Measurements from ENCODE around the gene ALDH4A1.

ALDH4A1 gene

DNA sequence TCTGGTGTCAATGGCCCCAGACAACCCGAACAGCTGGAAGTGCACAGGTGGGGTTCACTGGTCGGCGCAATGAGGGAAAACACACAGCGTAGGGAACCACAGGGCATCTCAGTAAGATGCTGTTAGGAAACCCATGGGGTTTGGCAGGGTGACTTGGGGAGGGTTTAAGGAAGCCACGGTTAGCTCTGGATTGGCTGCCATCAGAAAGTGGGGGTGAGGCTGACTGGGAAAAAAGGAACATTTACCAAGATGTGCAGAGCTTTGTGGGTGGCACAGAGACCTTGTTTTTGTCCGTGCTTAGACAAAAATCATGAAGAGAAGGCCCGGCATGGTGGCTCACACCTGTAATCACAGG, 11.0 kb downstream of the ALDH4A1 start:
- Histone ChIP-seq H3K4me3 (ENCODE audit: control insufficient read depth in 1 of 7, extremely low read depth in 1 of 7, insufficient read depth in 4 of 7, low read depth in 2 of 7, low read length in 6 of 7) (no peak overlapping the region), H3K9me3 (ENCODE audit: control extremely low read depth in 1 of 5, control insufficient read depth in 4 of 5, insufficient read depth in 2 of 5, low read depth in 1 of 5, low read length in 4 of 5) (no peaks in the 10 kb centered on the region), H3K4me1 (ENCODE audit: control extremely low read depth in 1 of 4, control insufficient read depth in 4 of 4, insufficient read depth in 4 of 4, low read length in 3 of 4) (no peaks in the 10 kb centered on the region), H3K36me3 (ENCODE audit: control insufficient read depth in 4 of 4, insufficient read depth in 4 of 4, low read length in 3 of 4) (peaks cover 0 to 10% (median 0%) of the 10 kb centered on the region in 4 experiments), H3K27me3 (replicated peaks in 2 of 5; ENCODE audit: control insufficient read depth in 4 of 5, insufficient read depth in 5 of 5, low read length in 4 of 5) (no peaks in the 10 kb centered on the region), H3K27ac (ENCODE audit: insufficient read depth in 1 of 2, low read depth in 1 of 2, low read length in 2 of 2, poor library complexity in 1 of 2, severe bottlenecking in 2 of 2) (no peak overlapping the region)
- DNase-seq = no peak
- ChIA-PET POLR2A (interaction anchor here (0.6 kb wide), 1 partner anchor 204 kb away, joined by 3 read pairs; no protein-coding TSS in a partner anchor), CTCF (interaction anchor here (1.1 to 1.3 kb wide), 2 partner anchors 75 to 82 kb away, joined by 3 read pairs; no protein-coding TSS in a partner anchor)
- 75% methylated on average over 7 of the region's 7 CpGs for WGBS (ENCODE audit: insufficient coverage)

DNA sequence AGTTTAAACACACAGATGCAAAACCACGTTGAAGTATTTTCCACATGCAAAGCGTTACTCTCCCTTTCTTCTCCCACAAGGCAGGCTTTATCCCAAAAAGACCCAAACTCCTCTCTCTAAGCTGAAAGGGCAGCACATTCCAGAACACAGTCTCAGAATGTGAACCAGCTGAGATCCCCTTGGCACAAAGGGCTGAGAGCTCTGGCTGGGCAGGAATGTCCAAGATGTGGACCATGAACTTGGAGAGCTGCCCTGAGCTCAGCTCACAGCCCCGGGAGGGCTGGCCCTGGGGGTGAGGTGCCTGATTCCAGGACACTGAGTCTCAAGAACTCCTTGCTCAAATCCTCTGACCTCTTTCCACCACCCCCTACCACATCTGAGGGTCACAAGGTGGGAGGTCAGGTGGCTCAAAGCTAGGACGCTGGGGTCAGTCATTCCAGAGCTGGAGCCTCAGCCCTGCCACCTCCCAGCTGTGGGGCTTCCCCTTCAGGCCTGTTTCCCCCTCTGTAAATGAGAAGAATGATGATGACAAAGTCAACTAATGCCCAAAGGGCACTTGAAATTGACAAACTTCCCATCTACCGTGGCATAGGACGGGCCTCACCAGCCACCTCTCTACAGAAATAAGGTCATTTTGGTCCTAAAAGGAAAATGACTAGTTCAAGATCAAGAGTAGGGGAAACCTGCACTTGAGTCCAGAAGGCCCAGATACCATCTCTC, 11.5 kb downstream of the ALDH4A1 start:
- H3K27me3 ChIP-seq (replicated peaks in 2 of 5; ENCODE audit: control insufficient read depth in 4 of 5, insufficient read depth in 5 of 5, low read length in 4 of 5) = no peaks in the 10 kb centered on the region
- peaks cover 0 to 12% (median 0%) of the 10 kb centered on the region in 4 experiments for H3K36me3 ChIP-seq (ENCODE audit: control insufficient read depth in 4 of 4, insufficient read depth in 4 of 4, low read length in 3 of 4)
- H3K9me3 ChIP-seq (ENCODE audit: control extremely low read depth in 1 of 5, control insufficient read depth in 4 of 5, insufficient read depth in 2 of 5, low read depth in 1 of 5, low read length in 4 of 5) = no peaks in the 10 kb centered on the region
- no peak overlapping the region for H3K27ac ChIP-seq (ENCODE audit: insufficient read depth in 1 of 2, low read depth in 1 of 2, low read length in 2 of 2, poor library complexity in 1 of 2, severe bottlenecking in 2 of 2)
- ChIA-PET POLR2A (interaction anchor here (0.6 kb wide), 1 partner anchor 205 kb away, joined by 3 read pairs; no protein-coding TSS in a partner anchor), CTCF (interaction anchor here (1.1 to 1.3 kb wide), 3 partner anchors 22 to 83 kb away, joined by 3 to 4 read pairs (median 3); no protein-coding TSS in a partner anchor)
- no peaks in the 10 kb centered on the region for H3K4me1 ChIP-seq (ENCODE audit: control extremely low read depth in 1 of 4, control insufficient read depth in 4 of 4, insufficient read depth in 4 of 4, low read length in 3 of 4)
- WGBS (ENCODE audit: insufficient coverage) = 91% methylated on average over 6 of the region's 6 CpGs
- no peak for DNase-seq
- H3K4me3 ChIP-seq (ENCODE audit: control insufficient read depth in 1 of 7, extremely low read depth in 1 of 7, insufficient read depth in 4 of 7, low read depth in 2 of 7, low read length in 6 of 7) = no peak overlapping the region

DNA sequence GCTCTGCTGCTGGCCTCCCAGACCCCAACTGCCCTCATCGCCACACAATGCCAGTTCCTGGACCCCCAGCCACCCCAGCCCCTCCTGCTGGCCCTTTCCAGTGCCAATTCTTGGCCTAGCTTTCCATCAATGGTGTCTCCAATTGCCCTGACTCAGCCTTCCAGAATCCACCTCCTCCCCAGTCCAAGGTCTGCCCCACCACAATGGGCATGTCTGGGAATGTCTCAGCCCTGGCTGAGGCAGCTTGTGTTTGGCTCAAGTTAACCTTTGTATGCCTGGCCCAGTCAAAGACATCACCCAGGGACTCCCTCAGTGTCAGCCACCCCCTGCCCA, 16.4 kb downstream of the ALDH4A1 start:
- H3K9me3 ChIP-seq (ENCODE audit: control extremely low read depth in 1 of 5, control insufficient read depth in 4 of 5, insufficient read depth in 2 of 5, low read depth in 1 of 5, low read length in 4 of 5) = no peaks in the 10 kb centered on the region
- DNase-seq = no peak
- 100% methylated on average over 1 of the region's 1 CpG for WGBS (ENCODE audit: insufficient coverage)
- H3K27ac ChIP-seq (ENCODE audit: insufficient read depth in 1 of 2, low read depth in 1 of 2, low read length in 2 of 2, poor library complexity in 1 of 2, severe bottlenecking in 2 of 2) = no peak overlapping the region
- CTCF ChIA-PET = interaction anchor here (3.1 to 6.6 kb wide), 5 partner anchors 12 to 86 kb away, joined by 7 to 45 read pairs (median 21); no protein-coding TSS in a partner anchor
- H3K4me3 ChIP-seq (ENCODE audit: control insufficient read depth in 1 of 7, extremely low read depth in 1 of 7, insufficient read depth in 4 of 7, low read depth in 2 of 7, low read length in 6 of 7) = no peak overlapping the region
- POLR2A ChIA-PET = no interaction called here
- no peaks in the 10 kb centered on the region for H3K4me1 ChIP-seq (ENCODE audit: control extremely low read depth in 1 of 4, control insufficient read depth in 4 of 4, insufficient read depth in 4 of 4, low read length in 3 of 4)
- peaks cover 0 to 21% (median 10%) of the 10 kb centered on the region in 4 experiments for H3K36me3 ChIP-seq (ENCODE audit: control insufficient read depth in 4 of 4, insufficient read depth in 4 of 4, low read length in 3 of 4)
- H3K27me3 ChIP-seq (replicated peaks in 2 of 5; ENCODE audit: control insufficient read depth in 4 of 5, insufficient read depth in 5 of 5, low read length in 4 of 5) = no peaks in the 10 kb centered on the region

DNA sequence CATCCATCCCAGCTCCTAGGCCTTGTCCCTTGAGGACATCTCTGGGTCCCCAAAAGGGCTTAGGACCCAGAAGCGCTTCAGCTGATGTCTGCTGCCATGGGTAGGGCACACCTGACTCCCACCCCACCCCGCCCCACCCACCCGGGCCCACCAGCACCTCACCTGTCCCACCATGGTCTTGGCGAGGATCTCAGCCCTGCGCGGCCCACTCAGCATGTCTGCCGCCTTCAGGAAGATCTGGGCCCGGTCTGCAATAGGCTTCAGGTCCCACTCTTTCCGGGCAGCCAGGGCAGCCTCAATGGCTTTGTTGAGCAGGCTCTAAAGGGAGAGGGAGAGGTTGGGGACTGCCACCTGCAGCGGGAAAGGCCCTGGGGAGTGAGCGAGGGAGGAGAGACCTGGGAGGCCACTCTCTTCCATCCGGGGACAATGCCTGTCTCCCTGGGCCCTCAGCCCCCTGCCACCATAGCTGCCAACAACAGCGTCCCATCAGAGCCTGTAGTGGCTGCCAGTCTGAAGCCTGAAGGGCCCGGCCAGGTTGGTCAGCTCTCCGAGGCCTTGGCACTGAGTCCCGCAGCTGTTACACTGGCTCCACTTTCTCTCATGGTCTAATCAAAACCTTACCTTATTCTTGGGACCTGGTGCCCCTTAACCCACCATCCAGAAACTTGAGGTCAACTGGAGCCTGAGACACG, 16.9 kb downstream of the ALDH4A1 start:
- CTCF ChIA-PET = interaction anchor here (0.9 to 6.6 kb wide), 14 partner anchors 11 to 288 kb away, joined by 3 to 45 read pairs (median 6); no protein-coding TSS in a partner anchor
- DNase-seq = no peak
- H3K9me3 ChIP-seq (ENCODE audit: control extremely low read depth in 1 of 5, control insufficient read depth in 4 of 5, insufficient read depth in 2 of 5, low read depth in 1 of 5, low read length in 4 of 5) = no peaks in the 10 kb centered on the region
- 99% methylated on average over 14 of the region's 17 CpGs for WGBS (ENCODE audit: insufficient coverage)
- no peaks in the 10 kb centered on the region for H3K4me1 ChIP-seq (ENCODE audit: control extremely low read depth in 1 of 4, control insufficient read depth in 4 of 4, insufficient read depth in 4 of 4, low read length in 3 of 4)
- H3K4me3 ChIP-seq (ENCODE audit: control insufficient read depth in 1 of 7, extremely low read depth in 1 of 7, insufficient read depth in 4 of 7, low read depth in 2 of 7, low read length in 6 of 7) = no peak overlapping the region
- H3K27ac ChIP-seq (ENCODE audit: insufficient read depth in 1 of 2, low read depth in 1 of 2, low read length in 2 of 2, poor library complexity in 1 of 2, severe bottlenecking in 2 of 2) = no peak overlapping the region
- H3K27me3 ChIP-seq (replicated peaks in 2 of 5; ENCODE audit: control insufficient read depth in 4 of 5, insufficient read depth in 5 of 5, low read length in 4 of 5) = no peaks in the 10 kb centered on the region
- POLR2A ChIA-PET = interaction anchor here (1.3 kb wide), 1 partner anchor 27 kb away, joined by 4 read pairs; no protein-coding TSS in a partner anchor
- H3K36me3 ChIP-seq (ENCODE audit: control insufficient read depth in 4 of 4, insufficient read depth in 4 of 4, low read length in 3 of 4) = peaks cover 0 to 21% (median 10%) of the 10 kb centered on the region in 4 experiments

DNA sequence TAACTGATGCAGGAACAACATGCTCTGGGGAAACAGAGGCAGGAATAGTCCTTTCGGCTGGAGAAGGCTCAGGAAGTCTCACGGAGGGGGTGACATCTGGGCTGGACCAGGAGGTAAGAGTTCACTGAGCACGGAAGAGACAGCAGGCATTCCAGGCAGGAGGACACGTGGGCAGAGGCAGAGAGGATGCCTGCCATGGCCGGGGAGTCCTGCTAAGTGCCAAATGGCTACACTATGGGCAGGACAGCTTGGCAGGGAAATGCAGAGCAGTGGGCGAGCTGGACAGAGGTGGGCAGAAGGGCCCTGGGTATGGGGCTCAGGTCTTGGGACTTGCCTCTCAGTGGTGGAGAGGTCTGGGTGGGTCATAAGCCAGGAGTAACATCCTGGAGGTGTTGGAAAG, 17.6 kb downstream of the ALDH4A1 start:
- ChIA-PET CTCF (interaction anchor here (0.9 to 6.6 kb wide), 25 partner anchors 9 to 287 kb away, joined by 3 to 45 read pairs (median 5); no protein-coding TSS in a partner anchor), POLR2A (interaction anchor here (1.0 to 1.3 kb wide), 2 partner anchors 15 to 28 kb away, joined by 3 to 4 read pairs; no protein-coding TSS in a partner anchor)
- no peaks in the 10 kb centered on the region for H3K4me1 ChIP-seq (ENCODE audit: control extremely low read depth in 1 of 4, control insufficient read depth in 4 of 4, insufficient read depth in 4 of 4, low read length in 3 of 4)
- H3K27ac ChIP-seq (ENCODE audit: insufficient read depth in 1 of 2, low read depth in 1 of 2, low read length in 2 of 2, poor library complexity in 1 of 2, severe bottlenecking in 2 of 2) = no peak overlapping the region
- no peaks in the 10 kb centered on the region for H3K9me3 ChIP-seq (ENCODE audit: control extremely low read depth in 1 of 5, control insufficient read depth in 4 of 5, insufficient read depth in 2 of 5, low read depth in 1 of 5, low read length in 4 of 5)
- DNase-seq = no peak
- H3K27me3 ChIP-seq (replicated peaks in 2 of 5; ENCODE audit: control insufficient read depth in 4 of 5, insufficient read depth in 5 of 5, low read length in 4 of 5) = no peaks in the 10 kb centered on the region
- WGBS (ENCODE audit: insufficient coverage) = 93% methylated on average over 6 of the region's 6 CpGs
- H3K36me3 ChIP-seq (ENCODE audit: control insufficient read depth in 4 of 4, insufficient read depth in 4 of 4, low read length in 3 of 4) = peaks cover 0 to 21% (median 10%) of the 10 kb centered on the region in 4 experiments
- H3K4me3 ChIP-seq (ENCODE audit: control insufficient read depth in 1 of 7, extremely low read depth in 1 of 7, insufficient read depth in 4 of 7, low read depth in 2 of 7, low read length in 6 of 7) = no peak overlapping the region

DNA sequence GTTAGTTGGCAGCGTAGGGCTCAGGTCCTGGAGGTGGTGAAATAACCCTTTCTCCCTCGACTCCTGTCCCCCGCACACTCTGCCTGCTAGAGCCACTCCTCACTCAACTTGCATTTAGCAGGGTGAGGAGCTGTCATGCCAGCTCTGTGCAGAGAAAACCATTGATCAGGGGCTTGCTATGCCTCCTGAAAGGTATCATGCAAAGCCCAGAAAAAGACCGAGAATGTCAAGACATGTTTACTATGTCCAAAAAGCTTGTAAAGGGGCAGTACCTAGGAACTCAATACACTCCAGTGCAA, 18.0 kb downstream of the ALDH4A1 start:
- 86% methylated on average over 3 of the region's 4 CpGs for WGBS (ENCODE audit: insufficient coverage)
- no peak for DNase-seq
- Histone ChIP-seq H3K4me3 (ENCODE audit: control insufficient read depth in 1 of 7, extremely low read depth in 1 of 7, insufficient read depth in 4 of 7, low read depth in 2 of 7, low read length in 6 of 7) (no peak overlapping the region), H3K27ac (ENCODE audit: insufficient read depth in 1 of 2, low read depth in 1 of 2, low read length in 2 of 2, poor library complexity in 1 of 2, severe bottlenecking in 2 of 2) (no peak overlapping the region), H3K36me3 (ENCODE audit: control insufficient read depth in 4 of 4, insufficient read depth in 4 of 4, low read length in 3 of 4) (peaks cover 0 to 21% (median 10%) of the 10 kb centered on the region in 4 experiments), H3K9me3 (ENCODE audit: control extremely low read depth in 1 of 5, control insufficient read depth in 4 of 5, insufficient read depth in 2 of 5, low read depth in 1 of 5, low read length in 4 of 5) (no peaks in the 10 kb centered on the region), H3K27me3 (replicated peaks in 2 of 5; ENCODE audit: control insufficient read depth in 4 of 5, insufficient read depth in 5 of 5, low read length in 4 of 5) (no peaks in the 10 kb centered on the region), H3K4me1 (ENCODE audit: control extremely low read depth in 1 of 4, control insufficient read depth in 4 of 4, insufficient read depth in 4 of 4, low read length in 3 of 4) (no peaks in the 10 kb centered on the region)
- CTCF ChIA-PET = interaction anchor here (0.8 to 6.6 kb wide), 28 partner anchors 9 to 357 kb away, joined by 3 to 45 read pairs (median 5); no protein-coding TSS in a partner anchor
- POLR2A ChIA-PET = interaction anchor here (0.7 to 1.3 kb wide), 3 partner anchors 16 to 29 kb away, joined by 3 to 4 read pairs (median 3); no protein-coding TSS in a partner anchor

Measured in common myeloid progenitor, CD34-positive (primary cell).